Smooth muscle cell (in vitro differentiated cells): ENCODE measurements around the gene PTPRD. TPM values are rescaled to one million over a fixed set of nuclear protein-coding genes. Genes with fewer than 3 reads are reported as not detected.

Source experiments
- DNase-seq: peaks from one replicate; lab custom pipeline; 2025; ENCODE audit not compliant: unreplicated experiment; lab: John Stamatoyannopoulos, UW
- H2AFZ ChIP-seq: fragments of 200-600 bp; sonication (generic); 2 replicates; pipeline ENCODE4 v1.6.0; 2016; ENCODE audit warnings: antibody characterized with exemption, low read depth, mild to moderate bottlenecking
- H3F3A ChIP-seq: fragments of 200-600 bp; sonication (generic); 2 replicates; pipeline ENCODE4 v1.6.0; 2017; ENCODE audit warnings: antibody characterized with exemption, low read depth
- H3K27ac ChIP-seq: fragments of 200-600 bp; sonication (generic); 2 replicates; pipeline ENCODE4 v1.5.1; 2016; ENCODE audit warnings: low read depth, mild to moderate bottlenecking
- H3K27me3 ChIP-seq: fragments of 200-600 bp; sonication (generic); 2 replicates; pipeline ENCODE4 v1.6.1; 2016; ENCODE audit warnings: low read depth, mild to moderate bottlenecking
- H3K36me3 ChIP-seq: fragments of 200-600 bp; sonication (generic); 2 replicates; pipeline ENCODE4 v1.5.1; 2016; ENCODE audit warnings: low read depth
- H3K4me1 ChIP-seq: fragments of 200-600 bp; sonication (generic); 2 replicates; pipeline ENCODE4 v1.5.1; 2016; ENCODE audit warnings: low read depth
- H3K4me2 ChIP-seq: fragments of 200-600 bp; sonication (generic); 2 replicates; pipeline ENCODE4 v1.6.0; 2016; ENCODE audit warnings: mild to moderate bottlenecking
- H3K4me3 ChIP-seq: fragments of 200-600 bp; sonication (generic); 2 replicates; pipeline ENCODE4 v1.5.1; 2016; ENCODE audit warnings: mild to moderate bottlenecking
- H3K79me2 ChIP-seq: fragments of 200-600 bp; sonication (generic); 2 replicates; pipeline ENCODE4 v1.6.0; 2016; ENCODE audit warnings: low read depth, mild to moderate bottlenecking
- H3K9ac ChIP-seq: fragments of 200-600 bp; sonication (generic); 2 replicates; pipeline ENCODE4 v1.6.0; 2016; ENCODE audit warnings: low read depth
- H3K9me3 ChIP-seq: fragments of 200-600 bp; sonication (generic); replicated peaks from 2 replicates; pipeline ENCODE4 v1.5.1; 2016; ENCODE audit warnings: low read depth
- H4K20me1 ChIP-seq: fragments of 200-600 bp; sonication (generic); 2 replicates; pipeline ENCODE4 v1.6.0; 2016; ENCODE audit warnings: low read depth
- CTCF ChIP-seq: fragments of 200-600 bp; sonication (generic); IDR thresholded peaks from 2 replicates; pipeline ENCODE4 v1.5.1; 2017; ENCODE audit warnings: borderline replicate concordance, mild to moderate bottlenecking, antibody characterized with exemption; ENCODE audit not compliant: insufficient read depth, poor library complexity, severe bottlenecking
- whole genome bisulfite sequencing: methylation state at CpG from one replicate; pipeline ENCODE4 v1.1.7; 2016; ENCODE audit warnings: low lambda C conversion rate; 5-methylcytosine and 5-hydroxymethylcytosine counted together
- polyA plus RNA-seq: library from polyadenylated mRNA; unstranded; fragments of >200 nt; fragmentation: Nextera tagmentation; extraction: Ambion mirVana; gene quantifications from 2 replicates; pipeline ENCODE4 v1.2.1, GENCODE V29; 2016
- total RNA-seq: library from RNA; depleted of rRNA; stranded (reverse); fragments of >200 nt; gene quantifications from 2 replicates; pipeline ENCODE4 v1.2.3, GENCODE V29; 2014

The PTPRD gene
- total and polyA plus RNA-seq, 2 experiments from 2014 or later: 6.5 to 61.0 TPM

DNA sequence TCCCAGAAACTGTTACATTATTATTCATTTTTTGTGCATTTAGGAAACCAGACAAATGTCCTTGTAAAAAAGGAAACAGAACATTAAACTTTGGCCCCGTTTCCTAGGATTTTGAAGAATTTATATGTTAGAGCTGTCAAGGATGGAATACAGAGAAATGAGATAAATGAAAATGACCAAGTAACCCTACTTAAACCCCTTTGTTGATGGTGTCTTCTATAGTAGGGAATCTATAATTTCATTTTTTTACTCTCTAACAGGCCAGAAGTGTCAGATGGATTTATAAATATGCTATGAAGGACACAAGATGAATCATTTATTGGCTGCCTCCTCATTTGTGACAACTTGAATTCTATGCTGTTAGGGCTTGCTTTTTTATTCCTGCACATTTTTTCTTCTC is 1047.1 kb downstream of the PTPRD start:
- Histone ChIP-seq H3K27ac (no peak overlapping the region), H3K79me2 (no peaks in the 10 kb centered on the region), H3K27me3 (no peaks in the 10 kb centered on the region), H3K36me3 (no peaks in the 10 kb centered on the region), H4K20me1 (no peaks in the 10 kb centered on the region), H3F3A (no peaks in the 10 kb centered on the region), H2AFZ (no peak overlapping the region), H3K9ac (no peak overlapping the region), H3K4me3 (no peak overlapping the region), H3K4me1 (no peaks in the 10 kb centered on the region), H3K9me3 (no peaks in the 10 kb centered on the region), H3K4me2 (no peak overlapping the region)
- no peak for DNase-seq
- no peak for TF ChIP-seq CTCF
- 53% methylated on average over 1 of the region's 1 CpG for WGBS

GRCh38 chr9:9563817-9564216 is 1049.0 kb downstream of the PTPRD start:
- no peaks in the 10 kb centered on the region for H3F3A ChIP-seq
- DNase-seq: no peak
- no peak overlapping the region for H3K9ac ChIP-seq
- no peak overlapping the region for H2AFZ ChIP-seq
- no peak for TF ChIP-seq CTCF
- H3K27ac ChIP-seq: no peak overlapping the region
- no peaks in the 10 kb centered on the region for H3K9me3 ChIP-seq
- H3K4me2 ChIP-seq: no peak overlapping the region
- no peaks in the 10 kb centered on the region for H3K79me2 ChIP-seq
- H4K20me1 ChIP-seq: no peaks in the 10 kb centered on the region
- no peaks in the 10 kb centered on the region for H3K4me1 ChIP-seq
- H3K27me3 ChIP-seq: no peaks in the 10 kb centered on the region
- no peak overlapping the region for H3K4me3 ChIP-seq
- H3K36me3 ChIP-seq: no peaks in the 10 kb centered on the region

GRCh38 chr9:9560382-9561035 is 1052.3 kb downstream of the PTPRD start:
- Histone ChIP-seq H3K9ac (no peak overlapping the region), H3K27ac (no peak overlapping the region), H3F3A (no peaks in the 10 kb centered on the region), H3K79me2 (no peaks in the 10 kb centered on the region), H3K4me2 (no peak overlapping the region), H3K27me3 (no peaks in the 10 kb centered on the region), H3K4me3 (no peak overlapping the region), H4K20me1 (no peaks in the 10 kb centered on the region), H2AFZ (no peak overlapping the region), H3K4me1 (no peaks in the 10 kb centered on the region), H3K9me3 (no peaks in the 10 kb centered on the region), H3K36me3 (no peaks in the 10 kb centered on the region)
- WGBS: 87% methylated on average over 11 of the region's 11 CpGs
- no peak for DNase-seq
- no peak for TF ChIP-seq CTCF

DNA sequence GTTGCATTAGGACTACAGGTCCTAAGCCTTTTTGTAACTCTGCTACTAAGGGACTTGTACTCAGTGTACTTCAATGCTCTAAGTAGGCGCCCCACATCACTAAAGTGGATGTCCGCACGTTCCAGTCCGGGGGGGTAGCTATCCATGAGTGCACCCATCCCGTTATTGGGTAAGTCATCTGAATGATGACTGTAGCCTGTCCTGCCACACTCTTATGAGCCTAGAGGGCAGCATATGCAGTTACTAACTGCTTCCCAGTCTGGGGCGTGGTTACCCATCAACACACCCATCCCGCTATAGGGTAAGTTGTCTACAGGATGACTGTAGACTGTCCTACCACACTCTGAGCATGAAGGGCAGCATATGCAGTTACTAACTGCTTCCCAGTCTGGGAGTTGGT is 1053.9 kb downstream of the PTPRD start:
- Histone ChIP-seq H3K4me1 (no peaks in the 10 kb centered on the region), H4K20me1 (no peaks in the 10 kb centered on the region), H2AFZ (no peak overlapping the region), H3K79me2 (no peaks in the 10 kb centered on the region), H3K4me2 (no peak overlapping the region), H3K36me3 (no peaks in the 10 kb centered on the region), H3F3A (no peaks in the 10 kb centered on the region), H3K4me3 (no peak overlapping the region), H3K27ac (no peak overlapping the region), H3K27me3 (no peaks in the 10 kb centered on the region), H3K9ac (no peak overlapping the region), H3K9me3 (no peaks in the 10 kb centered on the region)
- 96% methylated on average over 7 of the region's 7 CpGs for WGBS
- no peak for TF ChIP-seq CTCF
- no peak for DNase-seq
